Body of pancreas (tissue), 4 donors: ENCODE measurements around the gene WFDC2. TPM values are rescaled to one million over a fixed set of nuclear protein-coding genes. Genes with fewer than 3 reads are reported as not detected.

ENCODE experiments used
- ATAC-seq: fragments of 150-250 bp; one replicate; pipeline ENCODE4 v1.9.1; 2016
- DNase-seq, 4 donors: peaks; one replicate each; pipeline ENCODE4 v3.0.0-alpha.2; 2019
- H3K27ac ChIP-seq, 4 donors: fragments of 200-600 bp; sonication (generic); 1 replicate in 3 of 4; 2 replicates in 1 of 4; pipeline versions ENCODE4 v1.5.1 to v1.6.1; 2016 to 2019; ENCODE audit warnings: mild to moderate bottlenecking in 1 of 4, mixed read lengths in 1 of 4, moderate library complexity in 1 of 4
- H3K27me3 ChIP-seq, 2 donors: fragments of 200-600 bp; sonication (generic); one replicate each; pipeline ENCODE4 v1.6.0; 2016; ENCODE audit warnings: mild to moderate bottlenecking in 1 of 2
- H3K36me3 ChIP-seq, 2 donors: fragments of 200-600 bp; sonication (generic); replicated peaks in 1 of 2; 2 replicates each; pipeline ENCODE4 v1.5.1; 2016; ENCODE audit warnings: low read depth in 2 of 2; ENCODE audit not compliant: insufficient read depth in 1 of 2
- H3K4me1 ChIP-seq: fragments of 200-600 bp; sonication (generic); one replicate; pipeline ENCODE4 v1.6.0; 2016
- H3K4me3 ChIP-seq, 2 donors: fragments of 200-600 bp; sonication (generic); 1 replicate in 1 of 2; 2 replicates in 1 of 2; pipeline ENCODE4 v1.5.1; 2016 to 2019
- H3K9me3 ChIP-seq, 3 donors: fragments of 200-600 bp; sonication (generic); 1 replicate in 2 of 3; 2 replicates in 1 of 3; pipeline ENCODE4 v1.5.1; 2016
- CTCF ChIP-seq, 7 experiments: fragments of 450-650 bp in 4 of 7; fragments of 200-600 bp in 3 of 7; sonication (generic) in 3 of 7; IDR thresholded peaks; one replicate each; pipeline ENCODE4 v1.5.1; 2016 to 2019; ENCODE audit warnings: antibody characterized with exemption in 7 of 7
- POLR2A ChIP-seq, 3 donors: fragments of 450-650 bp; IDR thresholded peaks; one replicate each; pipeline ENCODE4 v1.6.1; 2016; ENCODE audit warnings: antibody characterized with exemption in 3 of 3, mild to moderate bottlenecking in 2 of 3
- WGBS, 2 donors: methylation state at CpG; one replicate each; pipeline ENCODE4 v1.1.5; 2017; 5-methylcytosine and 5-hydroxymethylcytosine counted together
- intact Hi-C: fragments of 100-400 bp; cut with DNase I; formaldehyde crosslinking; loops from one replicate; pipeline ENCODE4 v1.15.1; 2023
- total RNA-seq, 2 donors: library from RNA; depleted of rRNA; stranded (reverse); fragments of >200 nt; gene quantifications; one replicate each; pipeline ENCODE4 v1.1.0, GENCODE V29; 2016

The WFDC2 gene
- total RNA-seq, 2 donors from 2014 or later = 3.0 to 11.9 TPM

GRCh38 chr20:45426320-45427016 lies 43.1 kb upstream of the WFDC2 start:
- intact Hi-C loops = no loop called here
- 85 to 93% methylated on average over 5 of the region's 5 CpGs for WGBS, 2 donors
- Histone ChIP-seq H3K9me3 (no peaks in the 10 kb centered on the region), H3K27me3 (no peaks in the 10 kb centered on the region), H3K4me3 (no peak overlapping the region), H3K27ac (peak overlapping the region in 1 of 4 donors; percentile 52), H3K36me3 (peaks cover 5 to 21% of the 10 kb centered on the region in 2 donors), H3K4me1 (peaks cover 13% of the 10 kb centered on the region)
- no peak for DNase-seq
- TF ChIP-seq POLR2A (IDR thresholded peaks at IDR 0.05) (no peak), CTCF (IDR thresholded peaks at IDR 0.05) (no peak)
- ATAC-seq = peak; percentile 3

GRCh38 chr20:45427236-45428149 lies 42.1 kb upstream of the WFDC2 start:
- WGBS, 2 donors = 64 to 69% methylated on average over 8 to 14 of the region's 14 CpGs
- H3K4me1 ChIP-seq = peaks cover 13% of the 10 kb centered on the region
- H3K4me3 ChIP-seq = no peak overlapping the region
- ATAC-seq (peak; percentile 88), DNase-seq (peak; percentile 49 to 68 (median 52))
- TF ChIP-seq POLR2A (IDR thresholded peaks at IDR 0.05) = peak in 1 of 3 donors; percentile 12
- TF ChIP-seq CTCF (IDR thresholded peaks at IDR 0.05) = peak in 1 of 7 experiments; percentile 19
- H3K9me3 ChIP-seq = no peaks in the 10 kb centered on the region
- intact Hi-C loops = no loop called here
- H3K36me3 ChIP-seq = peaks cover 5 to 18% of the 10 kb centered on the region in 2 donors
- peak overlapping the region in 2 of 4 donors; percentile 6 to 52 for H3K27ac ChIP-seq
- H3K27me3 ChIP-seq = no peaks in the 10 kb centered on the region

GRCh38 chr20:45429618-45430017 lies 39.9 kb upstream of the WFDC2 start:
- Histone ChIP-seq H3K9me3 (no peaks in the 10 kb centered on the region), H3K4me1 (peaks cover 13% of the 10 kb centered on the region), H3K36me3 (peaks cover 0 to 7% of the 10 kb centered on the region in 2 donors), H3K4me3 (no peak overlapping the region), H3K27me3 (no peaks in the 10 kb centered on the region), H3K27ac (no peak overlapping the region)
- ATAC-seq = no peak
- intact Hi-C loops = no loop called here
- TF ChIP-seq POLR2A (IDR thresholded peaks at IDR 0.05) (no peak), CTCF (IDR thresholded peaks at IDR 0.05) (no peak)
- 62 to 69% methylated on average over 2 of the region's 2 CpGs for WGBS, 2 donors
- DNase-seq = no peak

- WGBS, 2 donors = 61 to 69% methylated on average over 5 of the region's 5 CpGs
- Histone ChIP-seq H3K27me3 (no peaks in the 10 kb centered on the region), H3K27ac (no peak overlapping the region), H3K9me3 (no peaks in the 10 kb centered on the region), H3K36me3 (no peaks in the 10 kb centered on the region), H3K4me3 (no peak overlapping the region), H3K4me1 (peaks cover 9% of the 10 kb centered on the region)
- DNase-seq = no peak
- TF ChIP-seq POLR2A (IDR thresholded peaks at IDR 0.05) (no peak), CTCF (IDR thresholded peaks at IDR 0.05) (no peak)
- ATAC-seq = no peak
- intact Hi-C loops = no loop called here
Observed at GRCh38 chr20:45432294-45432693, 37.3 kb upstream of the WFDC2 start.
